Vagina (tissue), 2 donors: ENCODE results near the gene CRYBA2.

Source experiments
- CTCF ChIP-seq, 3 experiments: fragments of 450-650 bp in 2 of 3; fragments of 200-600 bp in 1 of 3; sonication (generic) in 1 of 3; IDR thresholded peaks; one replicate each; pipeline ENCODE4 v1.5.1; 2017 to 2019; ENCODE audit warnings: antibody characterized with exemption in 3 of 3, mild to moderate bottlenecking in 2 of 3, moderate library complexity in 2 of 3
- POLR2A ChIP-seq, 2 donors: fragments of 450-650 bp; IDR thresholded peaks; one replicate each; pipeline ENCODE4 v1.6.1; 2017; ENCODE audit warnings: antibody characterized with exemption in 2 of 2, mild to moderate bottlenecking in 2 of 2, moderate library complexity in 2 of 2

- TF ChIP-seq CTCF (IDR thresholded peaks at IDR 0.05) (no peak), POLR2A (IDR thresholded peaks at IDR 0.05) (no peak)
Measured at GRCh38 chr2:219001100-219001576, 7.9 kb upstream of the CRYBA2 start.
